Measurements from ENCODE around the gene ANKRD11. TPM values are rescaled to one million over a fixed set of nuclear protein-coding genes. Genes with fewer than 3 reads are reported as not detected.
A peak's percentile ranks its signal among the peaks of the same experiment; 100 is the strongest.

ANKRD11 gene
- total RNA-seq, 1 donor from 2014 or later = 133 TPM

GRCh38 chr16:89241187-89242007 is 249.0 kb downstream of the ANKRD11 start:
- H3K27me3 ChIP-seq (ENCODE audit: control insufficient read depth, insufficient read depth, low read length) = no peaks in the 10 kb centered on the region
- H3K4me3 ChIP-seq (ENCODE audit: low read depth, low read length) = peak overlapping the region; percentile 83
- no peak for TF ChIP-seq CTCF (IDR thresholded peaks at IDR 0.05; ENCODE audit: insufficient read depth, low read length, poor library complexity, severe bottlenecking)
- DNase-seq (ENCODE audit: low read depth) = no peak
- no peaks in the 10 kb centered on the region for H3K36me3 ChIP-seq (ENCODE audit: control insufficient read depth, insufficient read depth, low read length)

GRCh38 chr16:89237733-89238132 is 252.6 kb downstream of the ANKRD11 start:
- Histone ChIP-seq H3K4me3 (ENCODE audit: low read depth, low read length) (no peak overlapping the region), H3K36me3 (ENCODE audit: control insufficient read depth, insufficient read depth, low read length) (no peaks in the 10 kb centered on the region), H3K27me3 (ENCODE audit: control insufficient read depth, insufficient read depth, low read length) (no peaks in the 10 kb centered on the region)
- TF ChIP-seq CTCF (IDR thresholded peaks at IDR 0.05; ENCODE audit: insufficient read depth, low read length, poor library complexity, severe bottlenecking) = no peak
- DNase-seq (ENCODE audit: low read depth) = no peak

DNA sequence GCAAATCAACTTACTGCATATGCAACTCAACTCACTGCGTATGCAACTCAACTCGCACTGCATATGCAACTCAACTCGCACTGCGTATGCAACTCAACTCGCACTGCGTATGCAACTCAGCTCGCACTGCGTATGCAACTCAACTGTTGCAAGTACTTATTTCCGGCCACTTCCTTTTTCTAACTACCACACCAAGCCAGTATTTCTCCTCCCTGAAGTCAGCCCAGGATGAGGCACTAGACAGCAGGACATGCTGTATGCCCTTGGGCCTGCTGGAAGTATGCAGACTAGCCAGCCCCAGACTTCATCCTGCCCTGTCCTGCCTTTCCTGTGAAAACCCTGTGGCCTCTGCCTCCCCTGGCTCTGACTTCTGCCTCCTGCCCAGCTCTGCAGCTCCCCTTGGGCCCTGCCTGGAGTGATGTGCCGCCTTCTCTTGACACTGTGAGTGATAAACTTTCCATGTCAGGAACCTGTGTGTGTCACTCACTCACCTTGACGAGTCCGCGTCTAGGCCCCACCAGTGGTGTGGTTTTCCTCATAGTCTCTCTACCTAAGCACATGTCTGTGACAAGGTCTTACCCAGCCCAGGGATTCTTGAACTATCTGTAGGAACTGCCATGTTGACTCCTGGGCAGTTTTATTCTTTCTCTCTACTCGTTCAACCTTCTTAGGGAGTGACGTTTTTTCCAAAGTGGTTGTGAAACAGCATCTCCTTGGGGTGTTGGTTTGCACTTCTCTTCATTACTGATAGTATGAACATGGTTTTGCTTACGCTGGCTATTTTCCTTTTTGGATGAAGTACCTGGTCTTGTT is 256.5 kb downstream of the ANKRD11 start:
- no peaks in the 10 kb centered on the region for H3K27me3 ChIP-seq (ENCODE audit: control insufficient read depth, insufficient read depth, low read length)
- TF ChIP-seq CTCF (IDR thresholded peaks at IDR 0.05; ENCODE audit: insufficient read depth, low read length, poor library complexity, severe bottlenecking) = no peak
- no peak overlapping the region for H3K4me3 ChIP-seq (ENCODE audit: low read depth, low read length)
- no peaks in the 10 kb centered on the region for H3K36me3 ChIP-seq (ENCODE audit: control insufficient read depth, insufficient read depth, low read length)
- DNase-seq (ENCODE audit: low read depth) = no peak

DNA sequence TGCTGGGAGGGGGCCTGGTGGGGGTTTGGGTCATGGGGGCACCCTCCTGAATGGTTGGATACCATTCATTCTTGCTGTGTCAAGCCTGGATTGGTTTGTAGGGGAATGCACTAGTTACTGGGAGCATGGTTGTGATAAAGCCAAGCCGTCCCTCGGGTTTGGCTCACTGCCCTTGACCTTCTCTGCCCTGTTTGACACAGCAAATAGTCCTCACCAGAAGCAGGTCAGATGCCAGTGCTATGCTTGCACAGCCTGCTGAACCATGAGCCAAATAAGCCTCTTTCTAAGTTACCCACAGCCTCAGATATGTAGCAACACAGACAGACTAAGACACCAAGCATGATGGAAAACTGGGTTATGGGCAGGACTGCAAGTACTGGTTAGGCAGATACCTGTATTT is 258.3 kb downstream of the ANKRD11 start:
- TF ChIP-seq CTCF (IDR thresholded peaks at IDR 0.05; ENCODE audit: insufficient read depth, low read length, poor library complexity, severe bottlenecking) = no peak
- no peak for DNase-seq (ENCODE audit: low read depth)
- H3K27me3 ChIP-seq (ENCODE audit: control insufficient read depth, insufficient read depth, low read length) = no peaks in the 10 kb centered on the region
- no peak overlapping the region for H3K4me3 ChIP-seq (ENCODE audit: low read depth, low read length)
- peaks cover 2% of the 10 kb centered on the region for H3K36me3 ChIP-seq (ENCODE audit: control insufficient read depth, insufficient read depth, low read length)

DNA sequence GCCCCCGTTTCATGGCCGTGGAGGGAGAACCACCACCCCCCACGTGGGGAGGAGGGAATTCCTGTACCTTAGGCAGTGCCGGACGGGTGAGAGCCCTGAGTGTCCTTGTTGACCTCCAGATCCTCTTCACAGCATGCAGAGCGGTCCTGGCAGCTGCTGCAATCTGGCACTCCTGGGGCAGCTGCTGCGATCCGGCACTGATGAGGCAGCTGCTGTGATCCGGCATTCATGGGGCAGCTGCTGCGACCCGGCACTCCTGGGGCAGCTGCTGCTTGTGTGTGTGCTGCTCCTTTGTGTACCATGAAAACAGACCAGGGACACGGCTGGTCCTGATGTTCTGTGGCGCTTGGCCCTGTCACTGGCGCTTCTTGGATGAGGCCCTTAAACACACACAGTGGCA is 260.1 kb downstream of the ANKRD11 start:
- peaks cover 5% of the 10 kb centered on the region for H3K36me3 ChIP-seq (ENCODE audit: control insufficient read depth, insufficient read depth, low read length)
- H3K27me3 ChIP-seq (ENCODE audit: control insufficient read depth, insufficient read depth, low read length) = no peaks in the 10 kb centered on the region
- no peak for DNase-seq (ENCODE audit: low read depth)
- TF ChIP-seq CTCF (IDR thresholded peaks at IDR 0.05; ENCODE audit: insufficient read depth, low read length, poor library complexity, severe bottlenecking) = no peak
- H3K4me3 ChIP-seq (ENCODE audit: low read depth, low read length) = no peak overlapping the region

All from kidney epithelial cell (primary cell).